Skeletal muscle tissue (tissue), 4 donors: ENCODE data around the gene FSTL3. TPM values are rescaled to one million over a fixed set of nuclear protein-coding genes. Genes with fewer than 3 reads are reported as not detected.
A peak's percentile ranks its signal among the peaks of the same experiment; 100 is the strongest.
"Not testable (repeated sequence)": the region's sequence is repeated elsewhere in the genome, so short reads cannot be mapped to it uniquely, and the experiment has no call there.

Experiments
- H3K27ac ChIP-seq: one replicate; pipeline ENCODE4 v1.7.0; 2013; ENCODE audit warnings: mild to moderate bottlenecking, low read depth, low read length, inconsistent platforms
- H3K27me3 ChIP-seq, 3 donors: one replicate each; pipeline ENCODE4 v1.7.0; 2013; ENCODE audit warnings: low read length in 3 of 3; ENCODE audit not compliant: control insufficient read depth in 3 of 3, insufficient read depth in 3 of 3
- H3K36me3 ChIP-seq, 3 donors: one replicate each; pipeline ENCODE4 v1.7.0; 2013; ENCODE audit warnings: low read length in 3 of 3; ENCODE audit not compliant: control insufficient read depth in 3 of 3, insufficient read depth in 3 of 3
- H3K4me1 ChIP-seq, 3 donors: one replicate each; pipeline ENCODE4 v1.7.0; 2013; ENCODE audit warnings: low read length in 3 of 3, mild to moderate bottlenecking in 3 of 3; ENCODE audit not compliant: control insufficient read depth in 3 of 3, insufficient read depth in 3 of 3
- H3K4me3 ChIP-seq, 3 donors: one replicate each; pipeline ENCODE4 v1.7.0; 2013; ENCODE audit warnings: low read length in 3 of 3
- H3K9ac ChIP-seq, 3 donors: one replicate each; pipeline ENCODE4 v1.7.0; 2013; ENCODE audit warnings: low read length in 3 of 3, mild to moderate bottlenecking in 3 of 3, moderate library complexity in 2 of 3, low read depth in 1 of 3
- H3K9me3 ChIP-seq, 3 donors: one replicate each; pipeline ENCODE4 v1.7.0; 2013; ENCODE audit warnings: low read length in 3 of 3; ENCODE audit not compliant: control insufficient read depth in 3 of 3
- total RNA-seq: library from RNA; depleted of rRNA; stranded (reverse); fragments of >200 nt; gene quantifications from one replicate; pipeline ENCODE4 v1.2.3, GENCODE V29; 2014
- donor health status: Osteomylitis.

Gene FSTL3
- total RNA-seq, result 7.3 TPM

GRCh38 chr19:676339-677105 is at the start of gene FSTL3:
FSTL3 (plus strand) TSS chr19:676392; CDS start chr19:676424, 32 bp downstream.
- peak within 1 kb of the TSS; percentile 66 for H3K27ac ChIP-seq
- peaks cover 16 to 20% (median 16%) of the 10 kb centered on the region in 3 donors for H3K27me3 ChIP-seq
- peaks cover 22 to 29% (median 29%) of the 10 kb centered on the region in 3 donors for H3K4me1 ChIP-seq
- no peaks in the 10 kb centered on the region for H3K9me3 ChIP-seq
- peak within 1 kb of the TSS; percentile 55 to 69 (median 67) for H3K4me3 ChIP-seq
- H3K36me3 ChIP-seq, result no peaks in the 10 kb centered on the region
- H3K9ac ChIP-seq, result peak within 1 kb of the TSS; percentile 48 to 75 (median 48)

DNA sequence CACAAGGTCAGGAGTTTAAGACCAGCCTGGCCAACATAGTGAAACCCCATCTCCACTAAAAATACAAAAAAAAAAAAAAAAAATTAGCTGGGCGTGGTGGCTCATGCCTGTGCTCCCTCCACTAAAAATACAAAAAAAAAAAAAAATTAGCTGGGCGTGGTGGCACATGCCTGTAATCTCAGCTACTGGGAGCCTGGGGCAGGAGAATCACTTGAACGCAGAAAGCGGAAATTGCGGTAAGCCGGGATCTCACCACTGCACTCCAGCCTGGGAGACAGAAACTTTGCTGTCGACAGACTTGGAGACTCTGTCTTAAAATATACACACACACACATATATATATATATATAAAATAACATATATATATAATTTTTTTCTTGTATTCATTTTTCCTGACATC is 49.6 kb upstream of the FSTL3 start:
- H3K9ac ChIP-seq, H3K4me1 ChIP-seq, H3K27ac ChIP-seq, H3K27me3 ChIP-seq, H3K4me3 ChIP-seq, H3K9me3 ChIP-seq: not testable (repeated sequence)
- peaks cover 26 to 40% (median 37%) of the 10 kb centered on the region in 3 donors for H3K36me3 ChIP-seq

DNA sequence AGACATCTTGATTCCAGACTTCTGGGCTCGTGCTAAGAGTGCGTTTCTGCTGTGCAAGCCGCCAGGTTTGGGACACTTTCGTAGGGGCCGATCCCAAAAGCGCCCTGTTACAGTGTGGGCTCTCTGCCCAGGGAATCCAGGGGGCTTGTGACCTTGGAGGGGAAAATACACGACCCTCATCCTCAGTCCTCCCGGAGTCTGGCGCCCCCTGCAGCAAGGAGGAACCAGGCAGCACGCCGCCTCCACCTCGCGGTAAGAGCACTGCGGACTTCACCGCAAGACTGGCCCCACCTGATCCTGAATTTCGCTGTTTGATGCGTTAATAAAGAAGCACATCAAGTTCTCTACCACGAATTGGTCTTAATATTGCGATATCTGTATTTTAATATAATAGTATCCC is 48.0 kb upstream of the FSTL3 start:
- Histone ChIP-seq H3K4me1 (peaks cover 9 to 11% (median 10%) of the 10 kb centered on the region in 3 donors), H3K9me3 (no peaks in the 10 kb centered on the region), H3K36me3 (peaks cover 18 to 35% (median 25%) of the 10 kb centered on the region in 3 donors), H3K27me3 (no peaks in the 10 kb centered on the region), H3K27ac (no peak overlapping the region), H3K4me3 (no peak overlapping the region), H3K9ac (no peak overlapping the region)

GRCh38 chr19:629515-629914 is 46.7 kb upstream of the FSTL3 start:
- not testable (repeated sequence) for H3K9ac ChIP-seq, H3K9me3 ChIP-seq, H3K27me3 ChIP-seq, H3K4me3 ChIP-seq, H3K27ac ChIP-seq
- H3K36me3 ChIP-seq, result peaks cover 14 to 26% (median 18%) of the 10 kb centered on the region in 3 donors
- H3K4me1 ChIP-seq, result peaks cover 14 to 18% (median 18%) of the 10 kb centered on the region in 3 donors

DNA sequence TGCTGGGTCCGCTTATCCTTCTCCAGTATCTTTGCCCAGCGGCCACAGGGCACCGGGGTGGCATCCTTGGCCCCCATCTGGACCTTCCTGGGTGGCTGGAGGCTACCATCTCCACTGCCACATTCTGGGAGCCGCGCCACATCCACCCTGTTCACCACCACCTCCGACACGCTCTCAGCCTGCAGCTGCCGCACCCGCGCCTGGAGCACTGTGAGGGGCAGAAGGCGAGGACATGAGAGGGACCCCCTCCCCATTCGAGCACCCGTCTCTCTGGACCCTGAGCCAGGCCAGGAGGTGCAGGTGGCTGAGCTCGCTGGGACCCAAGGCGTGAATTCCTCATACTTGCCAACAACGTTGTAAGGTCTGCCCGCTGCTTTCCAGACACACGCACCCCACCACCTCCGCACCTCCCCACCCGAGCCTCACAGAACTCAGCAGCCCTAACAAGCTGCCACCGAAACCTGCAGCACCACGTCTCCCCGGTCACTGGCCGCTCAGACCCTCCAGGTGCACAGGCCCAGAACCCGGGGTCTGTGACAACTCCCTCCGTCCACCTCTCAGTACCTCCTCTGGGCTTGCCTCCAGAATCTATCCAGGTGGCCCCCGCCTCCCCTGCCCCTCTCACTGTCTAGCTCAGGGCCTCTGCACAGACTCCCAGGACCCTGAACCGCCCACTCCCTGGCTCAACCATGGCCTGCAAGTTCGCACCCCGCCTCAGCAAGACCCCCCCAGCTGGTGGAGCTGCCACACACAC is 46.1 kb upstream of the FSTL3 start:
- Histone ChIP-seq H3K4me1 (peaks cover 14 to 18% (median 18%) of the 10 kb centered on the region in 3 donors), H3K27me3 (no peaks in the 10 kb centered on the region), H3K9me3 (no peaks in the 10 kb centered on the region), H3K9ac (no peak overlapping the region), H3K27ac (no peak overlapping the region), H3K4me3 (no peak overlapping the region), H3K36me3 (peaks cover 12 to 23% (median 16%) of the 10 kb centered on the region in 3 donors)

- Histone ChIP-seq H3K9me3 (no peaks in the 10 kb centered on the region), H3K4me3 (peak overlapping the region; percentile 91 to 95 (median 92)), H3K27me3 (no peaks in the 10 kb centered on the region), H3K36me3 (peaks cover 8 to 16% (median 14%) of the 10 kb centered on the region in 3 donors), H3K4me1 (peaks cover 14 to 18% (median 18%) of the 10 kb centered on the region in 3 donors), H3K27ac (peak overlapping the region; percentile 39), H3K9ac (peak overlapping the region; percentile 85 to 95 (median 88))
Measured at GRCh38 chr19:632579-633067, 43.6 kb upstream of the FSTL3 start.

- H3K9me3 ChIP-seq, result no peaks in the 10 kb centered on the region
- H3K36me3 ChIP-seq, result peaks cover 5 to 12% (median 11%) of the 10 kb centered on the region in 3 donors
- peak within 1 kb of the TSS; percentile 91 to 95 (median 92) for H3K4me3 ChIP-seq
- H3K27me3 ChIP-seq, result no peaks in the 10 kb centered on the region
- H3K27ac ChIP-seq, result peak within 1 kb of the TSS; percentile 39
- peak within 1 kb of the TSS; percentile 85 to 95 (median 88) for H3K9ac ChIP-seq
- H3K4me1 ChIP-seq, result peaks cover 14 to 18% (median 18%) of the 10 kb centered on the region in 3 donors
Measured at GRCh38 chr19:633068-633785, 43.0 kb upstream of the FSTL3 start, which contains the start of gene POLRMT. POLRMT (minus strand) TSS chr19:633537; CDS start chr19:633512, 25 bp downstream.

- Histone ChIP-seq H3K36me3 (peaks cover 1 to 7% (median 7%) of the 10 kb centered on the region in 3 donors), H3K27ac (no peak overlapping the region), H3K4me1 (peaks cover 18 to 24% (median 22%) of the 10 kb centered on the region in 3 donors), H3K9me3 (no peaks in the 10 kb centered on the region), H3K4me3 (peak overlapping the region; percentile 83 to 91 (median 86)), H3K27me3 (no peaks in the 10 kb centered on the region), H3K9ac (peak overlapping the region; percentile 66 to 95 (median 74))
Measured at GRCh38 chr19:633786-634639, 42.2 kb upstream of the FSTL3 start.
